GM21723 (cell line): Measurements from ENCODE around the gene PEX11B.
"Not testable (repeated sequence)": the region's sequence is repeated elsewhere in the genome, so short reads cannot be mapped to it uniquely, and the experiment has no call there.

Experiments
- ATAC-seq: cut with Tn5 transposase; IDR thresholded peaks from one replicate; pipeline ENCODE4 v1.9.1; 2021; ENCODE audit warnings: mild to moderate bottlenecking, moderate library complexity; ENCODE audit not compliant: unreplicated experiment

Gene PEX11B

GRCh38 chr1:145952903-145953302 lies 34.4 kb upstream of the PEX11B start:
- ATAC-seq = no peak

DNA sequence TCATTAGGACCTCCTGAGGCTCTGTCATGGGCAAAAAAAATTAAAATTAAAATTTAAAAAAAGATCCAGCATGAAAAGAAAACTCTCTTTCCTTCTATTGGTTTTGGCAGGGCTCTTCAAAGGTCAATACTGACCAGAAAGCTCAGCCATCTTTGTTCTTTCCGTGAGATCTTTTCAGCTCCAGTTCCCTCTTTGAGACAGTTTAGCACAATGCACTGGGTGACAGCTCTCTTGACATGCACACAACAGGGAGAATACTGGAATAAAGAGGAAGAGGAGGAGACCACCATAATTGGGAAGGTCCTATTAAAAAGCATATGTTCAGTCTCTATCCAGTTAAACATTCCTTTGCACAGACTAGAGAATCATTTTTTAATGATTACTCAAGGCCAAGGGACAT lies 33.0 kb upstream of the PEX11B start:
- no peak for ATAC-seq

GRCh38 chr1:145949219-145949618 lies 30.7 kb upstream of the PEX11B start:
- no peak for ATAC-seq

- ATAC-seq = no peak
These were observed 29.0 kb upstream of the PEX11B start for GRCh38 chr1:145947551-145947950.

- ATAC-seq = no peak
These were observed 28.0 kb upstream of the PEX11B start for GRCh38 chr1:145946477-145946986.

DNA sequence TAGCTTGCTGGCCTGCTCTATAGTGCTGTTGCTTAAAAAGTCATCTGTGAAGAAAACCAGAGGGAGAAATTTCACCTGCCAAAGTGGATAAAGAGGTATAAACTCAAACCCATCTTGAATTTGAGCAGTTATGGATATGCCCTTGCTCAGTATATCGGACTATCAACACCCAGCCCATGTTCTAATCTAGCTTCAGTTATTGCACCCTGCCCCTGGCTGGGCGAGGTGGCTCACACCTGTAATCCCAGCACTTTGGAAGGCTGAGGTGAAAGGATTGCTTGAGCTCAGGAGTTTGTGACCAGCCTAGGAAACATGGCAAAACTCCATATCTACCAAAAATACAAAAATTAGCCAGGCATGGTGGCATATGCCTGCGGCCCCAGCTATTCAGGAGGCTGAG lies 26.0 kb upstream of the PEX11B start:
- no peak for ATAC-seq

DNA sequence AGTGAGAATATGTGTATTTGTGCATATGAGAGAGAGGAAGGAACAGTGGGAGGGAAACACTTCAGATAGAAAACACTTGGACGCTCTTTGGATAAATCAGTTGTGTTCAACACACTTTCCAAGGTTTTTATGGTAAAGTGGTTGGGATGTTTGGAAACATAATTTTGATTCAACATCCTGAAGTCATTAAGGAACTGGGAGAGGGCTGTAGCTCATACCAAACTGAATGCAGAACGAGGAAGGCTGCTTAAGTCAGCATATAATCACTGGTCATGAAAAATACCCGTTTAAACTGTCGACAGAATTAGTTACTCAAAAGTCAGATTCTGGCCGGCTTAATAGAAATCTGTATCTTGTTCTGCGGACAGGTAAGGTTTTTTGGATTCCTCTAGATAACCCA lies 24.4 kb upstream of the PEX11B start:
- ATAC-seq = no peak

GRCh38 chr1:145942405-145942804 lies 23.9 kb upstream of the PEX11B start:
- ATAC-seq = no peak

DNA sequence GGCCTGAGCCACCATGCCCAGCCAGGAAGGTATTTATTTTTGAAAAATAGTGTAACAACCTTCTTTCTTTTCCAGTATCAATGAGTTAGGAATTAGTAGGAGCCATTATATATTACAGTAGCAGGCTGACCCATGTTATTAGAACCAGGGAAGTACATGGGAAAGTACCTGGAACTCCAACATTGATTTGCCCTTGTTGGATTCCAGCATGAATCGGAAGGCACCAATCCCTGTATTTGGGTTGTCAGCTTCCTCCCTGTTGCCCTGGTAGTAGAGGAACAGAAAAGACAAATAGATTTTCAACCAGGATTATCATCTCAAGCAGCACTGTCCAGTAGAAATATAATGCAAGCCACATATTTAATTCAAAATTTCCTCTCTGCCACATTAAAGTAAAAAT lies 18.9 kb upstream of the PEX11B start:
- no peak for ATAC-seq

GRCh38 chr1:145936247-145936646 lies 17.7 kb upstream of the PEX11B start:
- no peak for ATAC-seq

GRCh38 chr1:145935708-145936107 lies 17.2 kb upstream of the PEX11B start:
- ATAC-seq = no peak

DNA sequence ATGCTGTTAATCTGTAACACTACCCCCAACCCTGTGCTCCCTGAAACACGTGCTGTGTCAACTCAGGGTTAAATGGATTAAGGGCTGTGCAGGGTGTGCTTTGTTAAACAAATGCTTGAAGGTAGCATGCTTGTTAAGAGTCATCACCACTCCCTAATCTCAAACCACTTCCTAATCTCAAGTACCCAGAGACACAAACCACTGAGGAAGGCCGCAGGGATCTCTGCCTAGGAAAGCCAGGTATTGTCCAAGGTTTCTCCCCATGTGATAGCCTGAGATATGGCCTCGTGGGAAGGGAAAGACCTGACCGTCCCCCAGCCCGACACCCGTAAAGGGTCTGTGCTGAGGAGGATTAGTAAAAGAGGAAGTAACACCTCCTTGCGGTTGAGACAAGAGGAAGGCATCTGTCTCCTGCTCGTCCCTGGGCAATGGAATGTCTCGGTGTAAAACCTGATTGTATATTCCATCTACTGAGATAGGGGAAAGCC lies 14.0 kb upstream of the PEX11B start:
- ATAC-seq = not testable (repeated sequence)

GRCh38 chr1:145927916-145928643 lies 9.6 kb upstream of the PEX11B start:
- ATAC-seq = no peak

DNA sequence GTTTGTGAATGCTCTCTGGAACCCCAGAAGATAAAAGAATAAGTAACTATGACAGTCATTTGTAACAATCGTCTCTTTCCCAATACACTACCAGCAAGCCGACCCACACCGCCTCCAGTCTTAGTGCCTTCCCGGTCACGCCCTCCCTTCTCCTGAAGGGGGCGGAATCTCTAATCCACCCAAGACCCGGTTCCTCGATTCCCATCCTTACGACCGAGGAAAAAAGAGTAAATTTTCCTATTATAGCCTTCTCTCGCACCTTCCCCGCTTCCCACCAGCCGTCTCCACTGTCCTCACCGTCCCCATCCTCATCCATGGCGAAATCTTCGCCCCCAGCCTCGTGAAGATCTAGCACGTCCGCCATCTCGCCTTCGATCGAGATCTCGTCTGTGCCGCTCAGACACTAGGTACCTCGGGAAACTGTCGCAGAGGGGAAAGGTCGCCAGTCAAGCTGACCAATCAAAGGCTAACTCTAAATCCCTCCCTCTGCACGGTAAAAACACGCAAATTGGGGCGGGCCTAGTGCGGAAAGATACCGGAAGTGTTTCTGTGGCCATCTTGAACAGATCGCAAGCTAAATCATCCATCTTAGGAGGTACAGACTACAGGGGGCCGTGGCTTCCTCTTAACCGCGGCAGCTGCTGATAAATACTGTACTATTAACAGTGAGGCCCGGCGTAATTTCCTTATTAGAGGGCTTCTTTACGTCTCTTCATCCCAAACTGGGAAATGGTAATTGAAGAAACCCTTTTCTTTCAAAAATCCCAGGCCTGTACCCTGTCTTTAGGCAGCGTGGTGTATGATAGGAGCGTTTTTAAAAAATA lies 8.8 kb upstream of the PEX11B start, which contains the start of gene RBM8A:
Gene RBM8A, minus strand, starts transcription at position 422 of the 824 bp plus-strand sequence. Its CDS starts 58 bp downstream, at position 364.
- ATAC-seq = peak; percentile 93

DNA sequence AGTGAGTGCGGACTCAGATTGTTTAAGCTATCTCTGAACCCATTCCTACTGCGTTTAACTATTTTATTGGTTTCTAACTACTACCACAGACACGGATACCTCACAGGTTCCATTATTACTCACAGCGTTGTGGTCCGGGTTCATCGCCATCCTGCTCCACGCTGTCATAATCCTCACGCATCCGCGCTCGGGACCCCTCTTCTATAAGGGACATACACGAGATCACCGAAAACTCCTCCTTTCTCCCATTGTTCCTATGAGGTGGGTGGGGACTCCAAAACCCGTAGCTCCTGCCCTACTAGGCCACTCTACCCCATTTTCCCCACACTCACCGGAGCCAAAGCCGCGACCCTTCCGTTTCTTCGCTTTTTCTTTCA lies 8.2 kb upstream of the PEX11B start:
- peak; percentile 8 for ATAC-seq

GRCh38 chr1:145922266-145922665 lies 3.7 kb upstream of the PEX11B start:
- ATAC-seq = no peak

DNA sequence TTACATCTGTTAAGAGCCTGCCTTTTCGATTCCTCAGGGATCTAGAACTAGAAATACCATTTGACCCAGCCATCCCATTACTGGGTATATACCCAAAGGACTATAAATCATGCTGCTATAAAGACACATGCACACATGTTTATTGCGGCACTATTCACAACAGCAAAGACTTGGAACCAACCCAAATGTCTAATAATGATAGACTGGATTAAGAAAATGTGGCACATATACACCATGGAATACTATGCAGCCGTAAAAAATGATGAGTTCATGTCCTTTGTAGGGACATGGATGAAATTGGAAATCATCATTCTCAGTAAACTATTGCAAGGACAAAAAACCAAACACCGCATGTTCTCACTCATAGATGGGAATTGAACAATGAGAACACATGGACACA lies 1.8 kb upstream of the PEX11B start:
- not testable (repeated sequence) for ATAC-seq

DNA sequence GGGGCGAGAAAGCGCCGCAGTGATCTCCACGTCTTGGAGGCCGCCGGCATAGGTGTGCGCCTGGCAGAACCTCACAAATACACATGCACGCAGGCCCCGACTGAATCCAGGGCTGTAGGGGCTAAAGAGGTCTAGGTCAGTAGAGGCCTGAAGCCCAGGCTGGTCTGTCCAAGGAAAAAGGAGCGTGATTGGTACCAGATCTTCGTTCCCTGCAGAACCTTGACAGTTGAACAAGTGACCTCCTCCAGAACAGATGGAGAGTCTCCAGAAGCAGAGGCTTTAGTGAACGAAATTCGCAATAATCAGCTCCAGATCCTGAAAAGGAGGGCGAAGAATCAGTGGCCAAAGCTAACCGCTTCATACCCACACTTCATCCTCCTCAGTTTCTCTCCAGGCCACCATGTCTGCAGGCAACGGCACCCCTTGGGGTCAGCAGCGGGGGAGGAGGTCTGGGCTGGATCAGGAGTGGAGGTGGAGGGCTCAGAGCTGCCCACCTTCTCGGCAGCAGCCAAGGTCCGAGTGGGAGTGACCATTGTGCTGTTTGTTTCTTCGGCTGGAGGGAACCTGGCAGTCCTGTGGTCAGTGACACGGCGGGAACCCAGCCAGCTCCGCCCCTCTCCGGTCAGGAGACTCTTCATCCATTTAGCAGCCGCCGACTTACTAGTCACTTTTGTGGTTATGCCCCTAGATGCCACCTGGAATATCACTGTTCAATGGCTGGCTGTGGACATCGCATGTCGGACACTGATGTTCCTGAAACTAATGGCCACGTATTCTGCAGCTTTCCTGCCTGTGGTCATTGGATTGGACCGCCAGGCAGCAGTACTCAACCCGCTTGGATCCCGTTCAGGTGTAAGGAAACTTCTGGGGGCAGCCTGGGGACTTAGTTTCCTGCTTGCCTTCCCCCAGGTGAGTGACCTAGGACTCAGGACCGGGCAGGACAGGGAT lies 749 bp upstream of the PEX11B start:
- ATAC-seq = peak; percentile 85

DNA sequence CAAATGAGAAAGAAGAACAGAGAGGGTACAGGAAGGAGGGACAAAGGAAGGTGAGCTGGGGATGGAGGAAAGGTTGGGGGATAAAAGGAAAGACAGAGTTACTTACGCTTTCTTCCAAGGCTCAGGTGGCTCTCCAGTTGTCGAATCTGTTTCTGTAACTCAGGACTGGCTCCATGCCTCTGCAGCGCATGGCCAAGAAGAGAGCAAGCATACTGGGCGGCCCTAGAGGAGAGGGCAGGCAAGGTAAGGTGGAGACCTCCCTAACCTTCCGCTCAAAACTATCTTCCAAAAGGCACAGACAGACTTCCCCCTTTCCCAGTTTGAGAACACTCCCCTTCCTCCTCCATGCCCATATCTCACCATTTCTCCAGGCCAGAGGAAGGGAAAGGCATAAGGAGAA lies 922 bp downstream of the PEX11B start:
- ATAC-seq = no peak

DNA sequence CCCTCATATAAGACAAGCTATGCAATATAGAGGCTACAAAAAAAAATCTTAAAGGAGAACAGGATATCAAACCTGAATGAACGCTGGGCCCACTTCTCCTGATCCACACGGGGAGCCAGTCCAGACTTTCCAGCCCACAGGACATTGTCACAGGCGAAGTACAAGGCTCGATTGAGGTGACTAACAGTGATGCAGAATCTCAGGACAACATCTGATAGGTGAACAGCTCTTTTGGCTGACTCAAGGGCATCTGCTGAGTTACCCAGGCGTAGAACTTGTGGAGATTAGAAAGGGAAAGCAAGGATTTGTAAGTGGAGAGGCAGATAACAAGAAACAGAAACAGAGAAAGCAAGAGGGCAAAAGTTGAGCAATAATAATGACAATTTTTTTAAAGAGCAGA lies 1.8 kb downstream of the PEX11B start:
- no peak for ATAC-seq
